ENCODE measurements around the gene DYRK1A. TPM values are rescaled to one million over a fixed set of nuclear protein-coding genes. Genes with fewer than 3 reads are reported as not detected.
A peak's percentile ranks its signal among the peaks of the same experiment; 100 is the strongest.

DYRK1A gene
- total RNA-seq, 1 donor from 2014 or later = 64.6 TPM

DNA sequence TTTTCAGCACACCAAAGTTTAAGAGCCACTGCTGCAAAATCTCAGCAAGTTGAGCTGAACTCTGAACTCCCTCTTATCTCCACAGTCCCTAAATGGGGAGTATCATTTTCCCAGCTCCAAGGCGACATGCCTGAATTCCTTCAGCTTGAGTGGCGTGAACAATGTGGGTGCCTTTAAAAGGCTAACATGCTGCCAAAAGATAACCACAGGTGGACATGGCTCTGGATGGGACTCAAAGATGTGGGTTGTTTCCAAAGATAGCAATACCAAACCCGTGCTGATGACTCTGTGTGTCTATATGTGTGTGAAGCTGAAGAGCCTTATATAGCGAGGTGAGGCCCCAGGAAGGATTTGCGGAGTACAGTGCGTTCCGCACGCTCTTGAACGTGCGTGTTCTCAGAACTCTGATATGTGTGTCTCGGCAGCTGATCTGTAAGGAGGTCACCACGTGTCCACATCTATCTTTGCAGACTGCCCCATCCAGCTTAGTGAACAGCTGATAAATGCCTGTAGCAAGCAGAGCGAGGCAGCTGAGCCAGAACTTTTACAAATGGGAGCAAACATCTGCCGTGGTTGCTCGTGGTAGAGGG is 189.2 kb downstream of the DYRK1A start:
- no peaks in the 10 kb centered on the region for H3K27me3 ChIP-seq (ENCODE audit: low read depth)
- H3K27ac ChIP-seq (replicated peaks) = peak overlapping the region; percentile 90
- peak overlapping the region; percentile 30 for H3K4me3 ChIP-seq
- H3K9me3 ChIP-seq (replicated peaks) = no peaks in the 10 kb centered on the region
- peak; percentile 56 for DNase-seq
- intact Hi-C loops (cut with micrococcal nuclease) = no loop called here
- TF ChIP-seq, protein P1, sequence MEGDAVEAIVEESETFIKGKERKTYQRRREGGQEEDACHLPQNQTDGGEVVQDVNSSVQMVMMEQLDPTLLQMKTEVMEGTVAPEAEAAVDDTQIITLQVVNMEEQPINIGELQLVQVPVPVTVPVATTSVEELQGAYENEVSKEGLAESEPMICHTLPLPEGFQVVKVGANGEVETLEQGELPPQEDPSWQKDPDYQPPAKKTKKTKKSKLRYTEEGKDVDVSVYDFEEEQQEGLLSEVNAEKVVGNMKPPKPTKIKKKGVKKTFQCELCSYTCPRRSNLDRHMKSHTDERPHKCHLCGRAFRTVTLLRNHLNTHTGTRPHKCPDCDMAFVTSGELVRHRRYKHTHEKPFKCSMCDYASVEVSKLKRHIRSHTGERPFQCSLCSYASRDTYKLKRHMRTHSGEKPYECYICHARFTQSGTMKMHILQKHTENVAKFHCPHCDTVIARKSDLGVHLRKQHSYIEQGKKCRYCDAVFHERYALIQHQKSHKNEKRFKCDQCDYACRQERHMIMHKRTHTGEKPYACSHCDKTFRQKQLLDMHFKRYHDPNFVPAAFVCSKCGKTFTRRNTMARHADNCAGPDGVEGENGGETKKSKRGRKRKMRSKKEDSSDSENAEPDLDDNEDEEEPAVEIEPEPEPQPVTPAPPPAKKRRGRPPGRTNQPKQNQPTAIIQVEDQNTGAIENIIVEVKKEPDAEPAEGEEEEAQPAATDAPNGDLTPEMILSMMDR (IDR thresholded peaks at IDR 0.05; ENCODE audit: borderline replicate concordance) = no peak
- H3K36me3 ChIP-seq = no peaks in the 10 kb centered on the region
- H3K4me1 ChIP-seq = peaks cover 82% of the 10 kb centered on the region

DNA sequence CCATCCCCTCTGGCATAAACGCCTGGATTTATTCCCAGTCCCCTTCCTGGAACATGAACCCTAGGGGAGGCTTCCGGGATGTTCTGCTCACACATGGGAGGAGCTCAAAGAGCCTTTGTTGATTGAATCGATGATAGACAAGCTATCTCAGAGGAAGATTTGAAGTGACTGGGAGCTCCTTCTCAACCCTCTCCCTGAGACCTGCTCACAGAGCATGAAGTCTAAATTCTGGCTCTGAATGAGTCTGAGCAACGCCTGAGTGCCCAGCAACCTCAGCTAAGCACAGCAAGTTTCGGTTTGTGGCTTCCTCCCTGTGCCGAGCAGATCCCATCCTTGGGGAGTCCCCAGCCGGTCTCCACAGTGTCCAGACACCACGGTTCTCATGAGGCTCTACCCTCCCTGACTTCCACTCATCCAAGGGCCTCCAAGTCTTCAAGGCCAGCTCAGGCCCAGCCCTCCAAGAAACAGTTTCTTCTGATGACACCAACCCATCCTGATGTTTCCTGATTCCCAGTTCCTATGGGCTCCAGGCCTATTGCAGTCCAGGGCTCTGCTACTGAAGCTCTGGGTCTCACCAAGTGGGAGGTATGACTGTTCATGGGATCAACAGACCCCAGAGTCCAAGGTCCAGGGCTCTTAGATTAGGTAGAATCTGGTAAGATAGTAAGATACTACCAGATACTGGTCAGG is 190.8 kb downstream of the DYRK1A start:
- intact Hi-C loops (cut with micrococcal nuclease) = no loop called here
- H3K4me3 ChIP-seq = peak overlapping the region; percentile 10
- TF ChIP-seq, protein P1 (IDR thresholded peaks at IDR 0.05; ENCODE audit: borderline replicate concordance) = no peak

DNA sequence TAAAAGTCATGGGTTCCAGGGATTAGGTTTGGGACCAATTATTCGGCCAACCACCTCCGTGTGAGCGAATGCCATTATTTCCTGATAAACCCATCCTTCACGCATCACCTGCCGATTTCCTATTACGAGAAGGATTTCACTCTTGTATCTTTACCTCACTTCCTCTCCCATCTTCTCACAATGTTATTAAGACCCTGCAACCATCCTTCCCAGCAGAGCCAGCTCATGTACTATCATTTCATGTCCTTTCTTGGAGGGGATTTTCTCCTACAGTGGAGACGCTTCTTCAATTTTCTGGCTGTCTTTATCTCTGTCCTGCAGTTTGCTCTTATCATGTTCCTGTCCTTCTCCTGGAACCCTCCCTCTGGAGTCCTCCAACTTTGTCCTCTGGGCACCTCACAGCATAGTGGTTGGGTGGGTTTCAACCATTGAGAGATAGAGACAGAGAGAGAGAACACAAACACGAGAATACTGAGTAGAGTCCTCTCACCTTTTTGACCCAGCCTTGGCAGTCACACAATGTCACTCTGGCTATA is 192.2 kb downstream of the DYRK1A start:
- H3K27me3 ChIP-seq (ENCODE audit: low read depth) = no peaks in the 10 kb centered on the region
- intact Hi-C loops (cut with micrococcal nuclease) = no loop called here
- TF ChIP-seq, protein P1 (IDR thresholded peaks at IDR 0.05; ENCODE audit: borderline replicate concordance) = no peak
- DNase-seq = no peak
- no peaks in the 10 kb centered on the region for H3K9me3 ChIP-seq (replicated peaks)
- H3K4me3 ChIP-seq = no peak overlapping the region
- peaks cover 66% of the 10 kb centered on the region for H3K4me1 ChIP-seq
- H3K27ac ChIP-seq (replicated peaks) = no peak overlapping the region
- no peaks in the 10 kb centered on the region for H3K36me3 ChIP-seq

More for the DNA sequence above, 190.8 kb downstream of the DYRK1A start:
- Histone ChIP-seq H3K9me3 (replicated peaks) (no peaks in the 10 kb centered on the region), H3K36me3 (no peaks in the 10 kb centered on the region), H3K27me3 (ENCODE audit: low read depth) (no peaks in the 10 kb centered on the region), H3K4me1 (peaks cover 66% of the 10 kb centered on the region), H3K27ac (replicated peaks) (peak overlapping the region; percentile 55)
- DNase-seq = no peak

DNA sequence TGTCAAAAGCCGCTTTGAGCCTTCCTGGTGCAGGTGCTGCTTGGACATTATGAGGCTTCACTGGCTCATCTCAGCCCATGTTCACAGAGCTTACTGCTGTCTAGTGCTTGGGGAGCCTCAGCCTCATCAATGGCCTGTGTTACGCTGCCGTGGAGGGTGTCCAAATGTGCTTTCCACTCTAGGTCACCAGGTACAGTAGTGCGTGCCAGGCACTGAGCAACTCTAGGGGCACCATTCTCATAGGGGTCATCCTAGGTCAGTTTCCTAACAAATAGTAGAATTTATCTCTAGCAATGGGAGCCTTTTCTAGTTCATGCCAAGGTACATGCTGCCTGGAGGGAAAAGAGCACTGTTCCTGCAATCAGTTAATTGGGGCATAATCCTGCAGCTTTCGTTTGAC is 193.8 kb downstream of the DYRK1A start:
- DNase-seq = peak; percentile 55
- intact Hi-C loops (cut with micrococcal nuclease) = no loop called here

DNA sequence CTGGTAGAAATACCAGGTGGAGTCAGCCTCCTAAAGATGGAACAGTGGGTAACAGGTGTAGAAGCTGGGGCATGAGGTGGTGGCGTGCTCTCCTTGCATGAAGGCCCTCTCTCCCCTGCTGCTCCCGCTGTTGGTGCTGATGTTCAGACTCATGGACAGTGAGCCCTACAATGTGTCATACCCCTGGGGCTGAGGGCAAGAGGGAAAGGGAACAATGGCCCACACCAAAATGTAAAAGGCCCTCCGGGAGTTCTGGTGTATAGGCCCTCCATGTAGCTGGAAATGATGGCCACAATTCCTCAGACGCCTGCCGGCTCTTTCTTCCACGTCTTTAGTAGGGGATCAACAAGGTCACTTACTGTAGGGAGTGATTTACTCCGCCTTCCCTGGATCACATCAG is 194.9 kb downstream of the DYRK1A start:
- Histone ChIP-seq H3K4me3 (no peak overlapping the region), H3K9me3 (replicated peaks) (no peaks in the 10 kb centered on the region), H3K36me3 (no peaks in the 10 kb centered on the region), H3K27me3 (ENCODE audit: low read depth) (no peaks in the 10 kb centered on the region), H3K4me1 (peaks cover 64% of the 10 kb centered on the region), H3K27ac (replicated peaks) (no peak overlapping the region)
- TF ChIP-seq, protein P1 (IDR thresholded peaks at IDR 0.05; ENCODE audit: borderline replicate concordance) = no peak
- DNase-seq = no peak
- intact Hi-C loops (cut with micrococcal nuclease) = no loop called here

More for the DNA sequence above, 193.8 kb downstream of the DYRK1A start:
- peak overlapping the region; percentile 75 for H3K27ac ChIP-seq (replicated peaks)
- H3K9me3 ChIP-seq (replicated peaks) = no peaks in the 10 kb centered on the region
- no peak overlapping the region for H3K4me3 ChIP-seq
- peaks cover 68% of the 10 kb centered on the region for H3K4me1 ChIP-seq
- no peaks in the 10 kb centered on the region for H3K27me3 ChIP-seq (ENCODE audit: low read depth)
- no peaks in the 10 kb centered on the region for H3K36me3 ChIP-seq
- TF ChIP-seq, protein P1 (IDR thresholded peaks at IDR 0.05; ENCODE audit: borderline replicate concordance) = no peak

Data from left ventricle myocardium inferior (tissue), 1 donor.